ENCODE results near the gene MERTK. TPM values are rescaled to one million over a fixed set of nuclear protein-coding genes. Genes with fewer than 3 reads are reported as not detected.
A peak's percentile ranks its signal among the peaks of the same experiment; 100 is the strongest.

Gene MERTK
- total and polyA plus RNA-seq, 2 of the 13 experiments (the other 11 are each of a cell fraction or from before 2014, with no cell fraction given) = 37.3 to 44.7 TPM

DNA sequence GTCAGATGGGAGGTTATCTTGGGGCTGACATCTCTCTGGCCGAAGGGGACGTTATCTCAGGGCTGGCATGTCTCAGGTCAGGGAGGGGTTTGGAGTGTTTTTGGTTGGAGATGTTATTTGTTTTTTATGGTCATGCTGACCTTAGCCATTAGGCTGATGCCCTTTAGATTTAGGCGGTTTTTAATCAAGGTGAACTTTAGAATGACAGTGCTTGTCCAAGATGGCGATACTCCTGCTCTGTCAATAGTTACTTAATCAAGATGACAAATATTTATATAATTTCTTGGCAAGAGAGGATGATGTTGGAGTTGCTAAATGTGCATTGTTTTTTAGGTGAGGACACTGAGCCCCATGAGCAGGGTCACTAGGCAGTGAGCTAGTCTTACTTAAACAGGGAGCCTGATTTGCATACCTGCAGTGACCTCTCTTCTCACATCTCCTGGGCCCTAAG lies 34.5 kb downstream of the MERTK start (continued):
- TF ChIP-seq, protein P1, sequence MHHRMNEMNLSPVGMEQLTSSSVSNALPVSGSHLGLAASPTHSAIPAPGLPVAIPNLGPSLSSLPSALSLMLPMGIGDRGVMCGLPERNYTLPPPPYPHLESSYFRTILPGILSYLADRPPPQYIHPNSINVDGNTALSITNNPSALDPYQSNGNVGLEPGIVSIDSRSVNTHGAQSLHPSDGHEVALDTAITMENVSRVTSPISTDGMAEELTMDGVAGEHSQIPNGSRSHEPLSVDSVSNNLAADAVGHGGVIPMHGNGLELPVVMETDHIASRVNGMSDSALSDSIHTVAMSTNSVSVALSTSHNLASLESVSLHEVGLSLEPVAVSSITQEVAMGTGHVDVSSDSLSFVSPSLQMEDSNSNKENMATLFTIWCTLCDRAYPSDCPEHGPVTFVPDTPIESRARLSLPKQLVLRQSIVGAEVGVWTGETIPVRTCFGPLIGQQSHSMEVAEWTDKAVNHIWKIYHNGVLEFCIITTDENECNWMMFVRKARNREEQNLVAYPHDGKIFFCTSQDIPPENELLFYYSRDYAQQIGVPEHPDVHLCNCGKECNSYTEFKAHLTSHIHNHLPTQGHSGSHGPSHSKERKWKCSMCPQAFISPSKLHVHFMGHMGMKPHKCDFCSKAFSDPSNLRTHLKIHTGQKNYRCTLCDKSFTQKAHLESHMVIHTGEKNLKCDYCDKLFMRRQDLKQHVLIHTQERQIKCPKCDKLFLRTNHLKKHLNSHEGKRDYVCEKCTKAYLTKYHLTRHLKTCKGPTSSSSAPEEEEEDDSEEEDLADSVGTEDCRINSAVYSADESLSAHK (CRISPR knock-in tag; IDR thresholded peaks at IDR 0.05; ENCODE audit: borderline replicate concordance) = no peak
- no peak for TF ChIP-seq SNAPC2 (CRISPR knock-in tag; IDR thresholded peaks at IDR 0.05)
- TF ChIP-seq, protein P2, sequence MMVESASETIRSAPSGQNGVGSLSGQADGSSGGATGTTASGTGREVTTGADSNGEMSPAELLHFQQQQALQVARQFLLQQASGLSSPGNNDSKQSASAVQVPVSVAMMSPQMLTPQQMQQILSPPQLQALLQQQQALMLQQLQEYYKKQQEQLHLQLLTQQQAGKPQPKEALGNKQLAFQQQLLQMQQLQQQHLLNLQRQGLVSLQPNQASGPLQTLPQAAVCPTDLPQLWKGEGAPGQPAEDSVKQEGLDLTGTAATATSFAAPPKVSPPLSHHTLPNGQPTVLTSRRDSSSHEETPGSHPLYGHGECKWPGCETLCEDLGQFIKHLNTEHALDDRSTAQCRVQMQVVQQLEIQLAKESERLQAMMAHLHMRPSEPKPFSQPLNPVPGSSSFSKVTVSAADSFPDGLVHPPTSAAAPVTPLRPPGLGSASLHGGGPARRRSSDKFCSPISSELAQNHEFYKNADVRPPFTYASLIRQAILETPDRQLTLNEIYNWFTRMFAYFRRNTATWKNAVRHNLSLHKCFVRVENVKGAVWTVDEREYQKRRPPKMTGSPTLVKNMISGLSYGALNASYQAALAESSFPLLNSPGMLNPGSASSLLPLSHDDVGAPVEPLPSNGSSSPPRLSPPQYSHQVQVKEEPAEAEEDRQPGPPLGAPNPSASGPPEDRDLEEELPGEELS (CRISPR knock-in tag; IDR thresholded peaks at IDR 0.05) = peak; percentile 57
- 0 out of 2 replicates have a peak, but pooled peaks have one; percentile 34 for TF ChIP-seq NFIC (IDR thresholded peaks at IDR 0.05; ENCODE audit: low read length)
- no peak for TF ChIP-seq ZNF367 (CRISPR knock-in tag; IDR thresholded peaks at IDR 0.05; ENCODE audit: borderline replicate concordance)
- no peak for TF ChIP-seq ZNF253 (CRISPR knock-in tag; IDR thresholded peaks at IDR 0.05; ENCODE audit: borderline replicate concordance)
- no peak for TF ChIP-seq ZNF335 (CRISPR knock-in tag; IDR thresholded peaks at IDR 0.05)
- no peak for TF ChIP-seq GABPB1 (CRISPR knock-in tag; IDR thresholded peaks at IDR 0.05)
- no peak for TF ChIP-seq ZNF772 (CRISPR knock-in tag; IDR thresholded peaks at IDR 0.05)
- no peak for TF ChIP-seq IKZF4 (CRISPR knock-in tag; IDR thresholded peaks at IDR 0.05; ENCODE audit: borderline replicate concordance, low read depth, not compliant biosample characterization)
- no peak for TF ChIP-seq ATF1 (CRISPR knock-in tag; IDR thresholded peaks at IDR 0.05)
- TF ChIP-seq ZBTB7A (CRISPR knock-in tag; IDR thresholded peaks at IDR 0.05) = no peak
- TF ChIP-seq, protein P3, sequence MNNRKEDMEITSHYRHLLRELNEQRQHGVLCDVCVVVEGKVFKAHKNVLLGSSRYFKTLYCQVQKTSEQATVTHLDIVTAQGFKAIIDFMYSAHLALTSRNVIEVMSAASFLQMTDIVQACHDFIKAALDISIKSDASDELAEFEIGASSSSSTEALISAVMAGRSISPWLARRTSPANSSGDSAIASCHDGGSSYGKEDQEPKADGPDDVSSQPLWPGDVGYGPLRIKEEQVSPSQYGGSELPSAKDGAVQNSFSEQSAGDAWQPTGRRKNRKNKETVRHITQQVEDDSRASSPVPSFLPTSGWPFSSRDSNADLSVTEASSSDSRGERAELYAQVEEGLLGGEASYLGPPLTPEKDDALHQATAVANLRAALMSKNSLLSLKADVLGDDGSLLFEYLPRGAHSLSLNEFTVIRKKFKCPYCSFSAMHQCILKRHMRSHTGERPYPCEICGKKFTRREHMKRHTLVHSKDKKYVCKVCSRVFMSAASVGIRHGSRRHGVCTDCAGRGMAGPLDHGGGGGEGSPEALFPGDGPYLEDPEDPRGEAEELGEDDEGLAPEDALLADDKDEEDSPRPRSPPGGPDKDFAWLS (CRISPR knock-in tag; IDR thresholded peaks at IDR 0.05; ENCODE audit: borderline replicate concordance) = no peak
- no peak for TF ChIP-seq ZC3H13 (CRISPR knock-in tag; IDR thresholded peaks at IDR 0.05)
- TF ChIP-seq, protein P4, sequence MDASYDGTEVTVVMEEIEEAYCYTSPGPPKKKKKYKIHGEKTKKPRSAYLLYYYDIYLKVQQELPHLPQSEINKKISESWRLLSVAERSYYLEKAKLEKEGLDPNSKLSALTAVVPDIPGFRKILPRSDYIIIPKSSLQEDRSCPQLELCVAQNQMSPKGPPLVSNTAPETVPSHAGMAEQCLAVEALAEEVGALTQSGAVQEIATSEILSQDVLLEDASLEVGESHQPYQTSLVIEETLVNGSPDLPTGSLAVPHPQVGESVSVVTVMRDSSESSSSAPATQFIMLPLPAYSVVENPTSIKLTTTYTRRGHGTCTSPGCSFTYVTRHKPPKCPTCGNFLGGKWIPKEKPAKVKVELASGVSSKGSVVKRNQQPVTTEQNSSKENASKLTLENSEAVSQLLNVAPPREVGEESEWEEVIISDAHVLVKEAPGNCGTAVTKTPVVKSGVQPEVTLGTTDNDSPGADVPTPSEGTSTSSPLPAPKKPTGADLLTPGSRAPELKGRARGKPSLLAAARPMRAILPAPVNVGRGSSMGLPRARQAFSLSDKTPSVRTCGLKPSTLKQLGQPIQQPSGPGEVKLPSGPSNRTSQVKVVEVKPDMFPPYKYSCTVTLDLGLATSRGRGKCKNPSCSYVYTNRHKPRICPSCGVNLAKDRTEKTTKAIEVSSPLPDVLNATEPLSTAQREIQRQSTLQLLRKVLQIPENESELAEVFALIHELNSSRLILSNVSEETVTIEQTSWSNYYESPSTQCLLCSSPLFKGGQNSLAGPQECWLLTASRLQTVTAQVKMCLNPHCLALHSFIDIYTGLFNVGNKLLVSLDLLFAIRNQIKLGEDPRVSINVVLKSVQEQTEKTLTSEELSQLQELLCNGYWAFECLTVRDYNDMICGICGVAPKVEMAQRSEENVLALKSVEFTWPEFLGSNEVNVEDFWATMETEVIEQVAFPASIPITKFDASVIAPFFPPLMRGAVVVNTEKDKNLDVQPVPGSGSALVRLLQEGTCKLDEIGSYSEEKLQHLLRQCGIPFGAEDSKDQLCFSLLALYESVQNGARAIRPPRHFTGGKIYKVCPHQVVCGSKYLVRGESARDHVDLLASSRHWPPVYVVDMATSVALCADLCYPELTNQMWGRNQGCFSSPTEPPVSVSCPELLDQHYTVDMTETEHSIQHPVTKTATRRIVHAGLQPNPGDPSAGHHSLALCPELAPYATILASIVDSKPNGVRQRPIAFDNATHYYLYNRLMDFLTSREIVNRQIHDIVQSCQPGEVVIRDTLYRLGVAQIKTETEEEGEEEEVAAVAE (CRISPR knock-in tag; IDR thresholded peaks at IDR 0.05; ENCODE audit: borderline replicate concordance) = no peak
- TF ChIP-seq, protein P5, sequence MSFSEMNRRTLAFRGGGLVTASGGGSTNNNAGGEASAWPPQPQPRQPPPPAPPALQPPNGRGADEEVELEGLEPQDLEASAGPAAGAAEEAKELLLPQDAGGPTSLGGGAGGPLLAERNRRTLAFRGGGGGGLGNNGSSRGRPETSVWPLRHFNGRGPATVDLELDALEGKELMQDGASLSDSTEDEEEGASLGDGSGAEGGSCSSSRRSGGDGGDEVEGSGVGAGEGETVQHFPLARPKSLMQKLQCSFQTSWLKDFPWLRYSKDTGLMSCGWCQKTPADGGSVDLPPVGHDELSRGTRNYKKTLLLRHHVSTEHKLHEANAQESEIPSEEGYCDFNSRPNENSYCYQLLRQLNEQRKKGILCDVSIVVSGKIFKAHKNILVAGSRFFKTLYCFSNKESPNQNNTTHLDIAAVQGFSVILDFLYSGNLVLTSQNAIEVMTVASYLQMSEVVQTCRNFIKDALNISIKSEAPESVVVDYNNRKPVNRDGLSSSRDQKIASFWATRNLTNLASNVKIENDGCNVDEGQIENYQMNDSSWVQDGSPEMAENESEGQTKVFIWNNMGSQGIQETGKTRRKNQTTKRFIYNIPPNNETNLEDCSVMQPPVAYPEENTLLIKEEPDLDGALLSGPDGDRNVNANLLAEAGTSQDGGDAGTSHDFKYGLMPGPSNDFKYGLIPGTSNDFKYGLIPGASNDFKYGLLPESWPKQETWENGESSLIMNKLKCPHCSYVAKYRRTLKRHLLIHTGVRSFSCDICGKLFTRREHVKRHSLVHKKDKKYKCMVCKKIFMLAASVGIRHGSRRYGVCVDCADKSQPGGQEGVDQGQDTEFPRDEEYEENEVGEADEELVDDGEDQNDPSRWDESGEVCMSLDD (CRISPR knock-in tag; IDR thresholded peaks at IDR 0.05; ENCODE audit: borderline replicate concordance) = no peak
